Testis (tissue), 2 donors: ENCODE measurements around the gene MPL.

ENCODE experiments used
- CTCF ChIP-seq, 3 experiments: fragments of 450-650 bp in 2 of 3; fragments of 200-600 bp in 1 of 3; sonication (generic) in 1 of 3; IDR thresholded peaks; one replicate each; pipeline ENCODE4 v1.5.1; 2016 to 2019; ENCODE audit warnings: antibody characterized with exemption in 3 of 3, mild to moderate bottlenecking in 2 of 3, moderate library complexity in 1 of 3
- POLR2A ChIP-seq: fragments of 450-650 bp; IDR thresholded peaks from one replicate; pipeline ENCODE4 v1.6.1; 2017; ENCODE audit warnings: antibody characterized with exemption, mild to moderate bottlenecking, moderate library complexity

- no peak for TF ChIP-seq CTCF (IDR thresholded peaks at IDR 0.05)
- TF ChIP-seq POLR2A = no peak
Measured at GRCh38 chr1:43288058-43288784, 49.4 kb upstream of the MPL start.
